Stimulated activated CD8-positive, alpha-beta memory T cell treated with anti-CD3 and anti-CD28 coated beads, Interleukin-7, amount 100 ng/mL, for 24 hours (primary cell): Measurements from ENCODE around the gene RNF157.
A peak's percentile ranks its signal among the peaks of the same experiment; 100 is the strongest.
"Not testable (repeated sequence)": the region's sequence is repeated elsewhere in the genome, so short reads cannot be mapped to it uniquely, and the experiment has no call there.

ENCODE experiments used
- DNase-seq: peaks from one replicate; pipeline ENCODE4 v3.0.0-alpha.2; 2020; ENCODE audit warnings: low read depth

The RNF157 gene

DNA sequence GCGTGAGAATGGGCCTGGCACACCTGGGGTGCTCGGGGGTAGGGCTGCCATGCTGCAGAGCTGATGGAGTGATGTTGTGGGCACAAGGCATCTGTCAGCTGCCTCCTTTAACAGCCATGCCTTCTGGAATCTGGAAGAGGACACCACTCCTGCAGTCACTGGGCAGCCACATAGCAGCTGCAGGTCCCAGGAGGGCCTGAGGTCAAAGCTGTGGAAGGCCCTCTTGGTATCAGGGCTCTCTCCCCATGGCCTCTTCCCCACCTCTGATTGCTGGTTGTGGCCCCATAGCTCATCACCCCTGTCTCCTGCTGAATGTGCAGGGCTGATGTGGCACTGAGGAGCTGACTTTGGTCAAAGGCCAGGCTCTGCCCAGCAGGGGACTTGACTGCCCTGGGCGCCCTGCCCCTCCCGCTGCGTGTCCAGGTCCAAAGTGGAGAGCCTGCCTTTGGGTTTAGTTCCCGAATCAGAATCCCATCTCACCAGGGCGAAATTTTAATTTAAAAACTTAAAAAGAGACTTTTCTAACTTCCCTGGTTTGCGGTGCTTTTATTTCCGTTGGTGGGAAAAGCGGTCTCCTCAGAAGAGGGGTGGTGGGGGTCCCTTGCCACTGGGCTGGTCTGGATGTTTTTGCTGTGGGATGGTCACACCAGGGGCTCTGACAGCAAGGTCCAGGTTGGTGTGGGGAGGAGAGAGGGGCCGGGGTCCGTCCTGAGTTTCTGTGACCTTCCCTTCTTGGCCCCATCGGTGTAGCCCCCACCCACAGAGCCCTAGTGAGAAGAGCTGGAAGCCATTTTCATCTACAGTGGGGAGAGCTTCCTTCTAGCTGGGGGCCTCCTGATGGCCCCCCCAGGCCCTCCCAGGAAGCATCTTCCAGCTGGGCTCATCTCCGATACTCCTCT is 30.7 kb upstream of the RNF157 start:
- no peak for DNase-seq

DNA sequence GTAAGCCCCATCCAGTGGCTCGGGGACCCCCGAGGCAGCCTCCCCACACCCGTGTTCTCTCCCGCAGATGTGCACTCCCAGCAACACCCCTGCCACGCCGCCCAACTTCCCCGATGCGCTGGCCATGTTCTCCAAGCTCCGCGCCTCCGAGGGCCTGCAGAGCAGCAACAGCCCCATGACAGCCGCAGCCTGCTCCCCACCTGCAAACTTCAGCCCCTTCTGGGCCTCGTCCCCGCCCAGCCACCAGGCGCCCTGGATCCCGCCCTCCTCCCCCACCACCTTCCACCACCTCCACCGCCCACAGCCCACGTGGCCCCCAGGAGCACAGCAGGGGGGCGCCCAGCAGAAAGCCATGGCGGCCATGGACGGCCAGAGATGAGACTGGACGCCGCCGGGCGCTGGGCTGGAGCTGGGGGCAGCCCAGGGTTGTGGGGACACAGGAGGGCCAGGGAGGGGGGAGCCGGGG is 29.9 kb upstream of the RNF157 start:
- no peak for DNase-seq

DNA sequence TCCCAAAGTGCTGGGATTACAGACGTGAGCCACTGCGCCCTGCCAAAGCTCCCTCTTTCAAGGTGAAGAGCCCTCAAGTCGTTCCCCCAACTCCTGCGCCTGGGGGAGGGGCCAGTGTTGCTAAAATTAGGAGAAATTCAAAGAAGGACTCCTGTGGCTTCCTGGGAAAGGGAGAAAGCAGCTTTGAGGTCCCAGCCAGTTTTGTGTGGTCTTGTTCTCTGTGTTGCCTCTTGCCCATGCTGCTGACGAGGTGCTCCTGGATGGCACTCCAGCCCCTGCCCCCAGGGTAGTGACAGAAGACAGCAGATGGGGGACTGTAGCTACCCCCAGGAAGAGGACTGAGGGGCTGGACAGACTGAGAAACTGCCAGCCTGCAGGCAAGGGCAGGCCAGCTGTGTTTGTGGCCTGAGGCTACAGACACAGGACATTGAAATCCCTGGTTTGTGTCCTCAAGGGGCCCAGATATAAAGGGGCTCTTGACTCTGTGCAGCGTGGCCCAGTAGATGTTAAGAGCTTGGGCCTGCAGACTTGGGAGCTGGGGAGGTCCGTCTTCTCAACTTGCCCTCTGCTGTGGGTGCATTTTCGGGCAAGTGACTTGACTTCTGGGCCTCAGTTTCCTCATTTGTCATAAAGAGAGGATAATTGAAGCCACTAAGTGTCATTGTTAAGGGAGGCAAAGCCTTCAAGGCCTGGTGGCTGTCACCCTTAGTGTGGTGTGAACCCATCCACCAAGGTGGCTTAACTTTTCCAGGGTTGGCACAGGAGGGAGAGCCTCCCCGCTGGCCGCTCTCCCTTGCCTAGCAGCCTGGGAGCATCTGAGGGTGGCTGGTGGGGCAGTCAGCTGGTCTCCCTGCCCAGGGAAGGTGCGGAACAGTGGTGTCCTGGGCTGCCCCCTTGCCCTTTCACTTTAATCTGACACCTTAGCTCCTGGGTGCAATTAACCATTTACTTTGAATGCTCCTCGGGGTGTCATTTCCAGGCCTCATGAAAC is 29.0 kb upstream of the RNF157 start:
- no peak for DNase-seq

DNA sequence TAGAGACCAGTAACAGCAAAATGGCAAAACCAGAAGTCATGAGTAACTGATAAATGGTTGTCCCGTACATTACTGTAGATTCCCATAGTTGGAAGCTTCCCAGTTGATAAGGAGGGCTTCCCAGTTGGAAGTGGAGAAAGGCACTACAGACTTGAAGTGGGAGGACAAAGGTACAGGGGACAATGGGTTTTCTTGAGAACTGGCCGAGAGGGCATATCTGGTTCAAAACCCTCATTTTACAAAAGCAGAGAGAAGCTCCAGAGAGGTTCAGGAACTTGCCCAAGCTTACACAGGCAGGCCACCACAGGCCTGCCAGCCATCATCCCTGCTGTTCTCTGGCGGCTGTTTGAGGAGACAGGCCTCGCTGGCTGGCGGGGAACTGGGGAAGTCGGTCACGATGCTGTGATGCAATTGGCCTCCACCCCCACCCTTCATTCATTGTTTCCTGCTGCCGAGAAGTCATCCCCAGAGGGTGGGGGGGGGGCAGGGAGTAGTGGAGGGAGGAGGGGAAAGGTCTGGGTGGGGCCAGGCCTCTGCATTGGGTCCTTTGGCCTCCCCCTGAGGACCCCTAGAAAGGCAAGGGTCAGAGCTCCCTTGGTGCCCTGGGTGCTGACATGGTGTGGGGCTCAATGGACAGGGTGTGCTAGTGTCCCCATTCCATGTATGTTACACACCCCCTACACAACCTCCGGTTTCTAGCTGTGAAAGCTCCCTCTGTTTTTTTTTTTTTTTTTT is 27.9 kb upstream of the RNF157 start:
- no peak for DNase-seq

DNA sequence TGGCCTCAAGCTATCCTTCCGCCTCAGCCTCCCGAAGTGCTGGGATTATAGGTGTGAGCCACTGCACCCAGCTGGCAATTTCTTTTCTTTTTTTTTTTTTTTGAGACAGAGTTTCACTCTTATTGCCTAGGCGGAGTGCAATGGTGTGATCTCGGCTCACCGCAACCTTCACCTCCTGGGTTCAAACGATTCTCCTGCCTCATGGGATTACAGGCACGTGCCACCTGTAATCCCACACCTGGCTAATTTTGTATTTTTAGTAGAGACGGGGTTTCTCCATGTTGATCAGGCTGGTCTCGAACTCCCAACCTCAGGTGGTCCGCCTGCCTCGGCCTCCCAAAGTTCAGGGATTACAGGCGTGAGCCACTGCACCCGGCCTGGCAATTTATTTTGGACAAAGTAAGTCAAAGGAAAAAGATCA is 27.3 kb upstream of the RNF157 start:
- not testable (repeated sequence) for DNase-seq

DNA sequence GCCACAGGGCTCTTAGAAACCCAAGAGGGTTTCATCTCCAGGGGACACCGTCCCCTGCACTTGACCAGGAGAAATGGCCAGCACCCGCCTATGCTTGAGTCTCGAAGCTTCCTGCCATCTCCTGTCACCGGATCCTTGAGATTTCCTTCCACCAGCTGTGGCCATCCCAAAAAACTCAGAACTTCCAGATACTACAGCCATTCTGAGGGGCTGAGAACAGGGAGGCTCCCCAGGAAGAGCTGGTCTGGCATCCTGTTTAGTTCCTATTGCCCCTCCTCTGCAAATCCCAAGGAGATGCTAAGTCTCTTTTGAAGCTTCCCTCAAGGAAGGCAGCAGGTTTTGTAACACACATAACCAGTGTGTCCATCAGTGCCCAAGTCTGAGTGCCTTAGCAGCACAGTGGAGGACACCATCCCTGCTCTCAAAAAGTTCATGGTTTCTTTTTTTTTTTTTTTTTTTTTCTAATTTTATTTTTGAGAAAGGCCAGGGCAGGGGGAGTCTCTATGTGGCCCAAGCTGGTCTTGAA is 26.8 kb upstream of the RNF157 start:
- DNase-seq, result no peak

DNA sequence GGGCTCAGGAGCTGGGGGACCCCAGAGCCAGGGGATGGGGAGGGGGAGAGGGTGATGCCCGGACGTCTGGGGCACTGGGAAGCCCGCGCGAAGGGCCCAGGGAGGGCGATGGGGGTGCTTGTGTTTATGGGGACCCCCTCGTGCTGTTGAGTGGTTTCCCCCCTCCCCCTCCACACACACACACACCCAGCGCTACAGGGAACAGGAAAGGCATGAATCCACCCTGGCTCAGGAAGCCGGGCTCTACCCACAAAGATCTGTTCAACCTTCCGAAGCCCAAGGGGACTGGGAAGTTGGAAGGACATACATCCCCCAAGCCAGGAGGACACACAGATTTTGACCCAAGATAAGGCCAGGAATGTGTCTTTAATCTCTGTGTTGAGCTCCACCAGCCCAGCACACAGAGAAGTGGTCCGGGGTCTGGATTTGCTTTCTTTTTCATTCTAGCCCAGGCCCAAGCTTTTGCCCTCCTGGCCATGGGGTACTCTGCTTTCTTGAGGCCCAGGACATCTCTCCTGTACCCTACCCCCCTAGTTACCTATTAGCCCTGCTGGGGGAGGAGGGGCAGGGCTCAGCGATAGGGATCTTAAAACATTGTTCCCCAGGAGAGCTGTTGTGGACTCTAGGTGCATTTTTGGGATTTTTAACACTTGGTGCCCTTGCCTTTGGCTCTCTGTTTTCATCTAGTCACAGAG is 26.1 kb upstream of the RNF157 start:
- no peak for DNase-seq

DNA sequence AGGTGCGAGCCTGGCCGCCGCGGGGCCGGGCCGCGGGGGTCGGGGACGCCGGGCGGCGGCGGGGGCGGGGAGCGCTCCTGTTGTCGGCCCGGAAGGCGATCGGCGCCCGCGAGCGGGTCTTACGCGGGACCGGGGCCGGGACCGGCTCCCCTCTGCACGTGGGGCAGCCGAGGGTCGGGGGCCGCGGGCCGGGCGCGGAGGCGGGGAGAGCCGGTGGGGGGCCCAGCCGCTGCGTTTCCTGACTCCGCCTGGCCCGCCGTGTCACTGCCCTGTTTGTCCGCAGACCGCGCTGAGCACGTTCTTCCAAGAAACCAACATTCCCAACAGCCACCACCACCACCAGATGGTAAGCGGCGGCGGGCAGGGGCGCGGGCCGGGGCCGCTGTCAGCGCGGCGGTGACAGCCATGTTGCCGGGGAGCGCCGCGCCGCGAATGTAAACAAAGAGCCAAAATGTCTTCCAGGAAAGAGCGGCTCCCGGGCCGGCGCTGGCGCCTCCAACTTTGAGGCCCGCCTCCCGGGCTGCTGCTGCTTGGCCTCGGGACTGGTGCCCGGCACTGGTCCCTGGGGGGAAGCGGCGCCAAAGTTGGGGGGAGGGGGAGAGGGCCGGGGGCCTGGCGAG is 25.4 kb upstream of the RNF157 start:
- DNase-seq, result no peak

DNA sequence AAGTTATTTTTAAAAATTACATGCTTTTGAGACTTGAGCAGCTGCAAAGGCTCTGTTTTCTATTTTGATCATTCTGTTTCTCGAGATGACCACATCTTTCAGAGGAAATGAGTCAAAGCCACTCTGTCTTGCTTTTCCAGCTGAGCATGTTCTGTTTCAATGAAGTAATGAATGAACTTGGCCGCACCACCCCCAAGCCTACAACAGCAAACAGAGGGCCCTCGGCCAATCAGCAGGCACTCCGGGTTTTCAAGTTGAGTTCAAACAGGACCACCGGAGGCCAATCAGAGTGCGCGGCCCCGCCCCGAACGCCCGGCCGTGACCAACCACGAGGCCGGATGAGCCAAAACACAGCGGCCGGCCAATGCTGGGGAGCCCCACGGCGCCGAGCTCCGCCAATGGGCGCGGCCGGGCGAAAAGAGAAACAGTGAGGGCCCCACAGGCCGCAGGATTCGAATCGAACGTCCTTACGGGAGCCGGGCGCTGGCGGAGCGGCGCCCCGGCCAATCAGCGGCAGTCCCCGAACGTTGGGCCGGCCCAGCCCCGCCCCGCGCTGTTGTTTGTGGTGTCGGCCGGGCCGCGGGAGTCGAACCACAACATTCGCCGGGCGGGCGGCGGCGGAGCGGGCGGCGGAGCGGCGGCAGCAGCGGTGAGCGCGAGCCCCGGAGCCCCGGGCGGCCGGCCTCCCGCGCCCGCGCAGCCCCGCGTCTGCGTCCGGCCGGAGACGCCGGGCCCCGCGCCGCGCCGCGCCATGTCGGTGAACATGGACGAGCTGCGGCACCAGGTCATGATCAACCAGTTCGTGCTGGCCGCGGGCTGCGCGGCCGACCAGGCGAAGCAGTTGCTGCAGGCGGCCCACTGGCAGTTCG is 24.7 kb upstream of the RNF157 start, which contains the start of gene UBALD2:
TSS of gene UBALD2 (plus strand) at position 594 of the 869 bp plus-strand sequence. CDS start at position 752, 158 bp downstream.
- peak; percentile 96 for DNase-seq

DNA sequence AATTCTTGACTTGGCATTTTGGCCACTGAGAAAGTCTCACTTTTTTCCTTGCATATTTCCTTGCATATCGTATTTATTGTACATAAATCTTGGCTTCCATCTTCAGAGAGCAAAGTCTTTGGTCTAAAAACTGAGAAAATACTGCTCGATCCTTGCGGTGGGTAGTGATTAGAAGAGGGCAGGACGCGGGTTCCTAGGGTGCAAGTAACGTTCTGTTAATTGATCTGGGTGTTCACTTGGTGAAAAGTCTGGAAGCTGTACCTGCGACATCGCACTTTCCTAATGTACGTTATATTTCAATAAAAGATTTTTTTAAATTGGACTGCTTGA is 24.1 kb upstream of the RNF157 start:
- no peak for DNase-seq

DNA sequence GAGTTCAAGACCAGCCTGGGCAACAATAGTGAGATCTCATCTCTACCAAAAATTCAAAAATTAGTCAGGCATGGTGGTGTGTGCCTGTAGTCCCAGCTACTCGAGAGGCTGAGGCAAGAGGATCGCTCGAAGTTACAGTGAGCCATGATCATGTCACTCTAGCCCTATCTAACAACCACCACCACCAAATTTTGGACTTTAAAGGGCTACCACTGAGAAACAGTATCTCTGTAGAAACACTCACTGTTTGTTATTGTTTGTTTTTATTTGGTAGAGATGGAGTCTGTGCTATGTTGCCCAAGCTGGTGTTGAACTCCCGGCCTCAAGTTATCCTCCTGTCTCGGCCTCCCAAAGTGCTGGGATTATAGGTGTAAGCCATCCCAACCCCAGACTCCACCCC is 23.6 kb upstream of the RNF157 start:
- DNase-seq, result no peak

DNA sequence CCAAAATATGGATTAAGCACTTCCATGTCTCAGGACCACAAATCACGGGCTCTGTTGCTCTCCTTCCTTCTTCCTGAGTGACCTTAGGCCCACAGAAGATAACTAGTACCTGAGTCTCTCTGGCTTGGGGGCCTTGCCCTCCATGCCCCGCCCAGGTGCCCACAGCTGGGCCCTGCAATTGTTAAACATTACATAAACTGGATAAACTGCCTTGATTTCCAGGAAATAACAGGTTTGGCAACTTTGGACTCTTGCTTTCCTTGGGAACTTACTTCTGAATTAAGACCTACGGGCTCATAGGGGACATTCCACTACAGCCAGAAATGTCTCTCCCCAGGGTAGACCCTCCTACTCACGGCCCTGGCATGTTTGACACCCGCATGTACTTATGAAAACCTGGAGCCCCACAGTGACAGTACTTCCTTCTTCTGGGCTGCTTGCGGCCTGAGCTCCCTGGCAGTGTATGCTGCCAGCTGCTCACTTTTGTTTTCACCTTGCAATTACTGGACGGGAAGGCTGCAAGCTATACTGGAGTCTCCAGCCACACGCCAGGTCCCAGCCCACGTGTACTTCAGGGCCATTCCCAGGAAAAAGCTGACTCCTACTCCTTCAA is 22.5 kb upstream of the RNF157 start:
- DNase-seq, result no peak

DNA sequence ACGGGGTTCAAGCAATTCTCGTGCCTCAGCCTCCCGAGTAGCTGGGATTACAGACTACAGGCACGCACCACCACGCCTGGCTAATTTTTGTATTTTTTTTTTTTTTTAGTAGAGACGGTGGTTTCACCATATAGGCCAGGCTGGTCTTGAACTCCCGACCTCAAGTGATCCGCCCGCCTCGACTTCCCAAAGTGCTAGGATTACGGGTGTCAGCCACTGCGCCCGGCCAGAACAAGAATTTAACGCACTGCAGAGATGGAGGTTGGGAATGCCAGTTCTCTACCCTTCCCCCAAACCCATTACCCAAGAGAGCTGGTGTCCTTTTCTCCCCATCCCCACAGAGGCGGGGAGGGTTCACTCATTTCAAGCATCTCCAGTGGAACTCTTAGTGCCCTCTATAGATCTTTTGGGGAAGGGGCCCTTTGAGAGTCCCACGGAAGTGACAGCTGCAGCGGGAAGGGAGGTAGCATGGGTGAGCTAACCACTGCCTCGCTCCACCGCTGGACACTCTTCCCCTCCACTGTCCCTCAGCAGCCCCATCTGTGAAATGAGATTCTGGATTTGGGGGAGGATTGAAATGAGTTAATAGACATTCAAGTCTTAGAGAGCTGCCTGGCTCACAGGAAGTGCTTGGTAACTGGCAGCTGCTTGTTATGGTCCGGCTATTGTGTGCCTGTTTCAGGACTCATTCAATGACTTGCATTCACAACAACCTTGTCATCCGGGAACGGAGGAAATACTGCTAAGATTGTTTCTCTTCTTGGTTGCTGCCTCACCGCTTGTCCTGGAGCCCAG is 21.3 kb upstream of the RNF157 start:
- DNase-seq, result no peak

DNA sequence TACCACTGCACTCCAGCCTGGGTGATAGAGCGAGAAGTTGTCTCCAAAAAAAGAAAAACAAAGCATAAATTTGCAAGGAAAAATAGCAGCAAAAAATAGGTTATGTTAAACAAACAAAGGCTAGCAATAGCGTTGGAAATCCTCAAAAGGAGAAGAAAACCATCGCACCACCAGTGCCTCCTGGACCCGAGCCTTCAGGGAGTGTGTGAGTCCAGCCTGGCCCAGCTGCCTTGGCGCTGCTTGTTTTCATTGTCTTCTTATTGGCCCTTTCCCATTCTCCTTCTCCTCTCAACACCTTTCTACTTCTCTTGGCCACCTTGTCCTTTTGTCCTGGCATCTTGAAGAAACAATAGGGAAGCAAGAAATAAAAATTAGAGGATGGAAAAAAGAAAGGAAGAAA is 20.4 kb upstream of the RNF157 start:
- no peak for DNase-seq

DNA sequence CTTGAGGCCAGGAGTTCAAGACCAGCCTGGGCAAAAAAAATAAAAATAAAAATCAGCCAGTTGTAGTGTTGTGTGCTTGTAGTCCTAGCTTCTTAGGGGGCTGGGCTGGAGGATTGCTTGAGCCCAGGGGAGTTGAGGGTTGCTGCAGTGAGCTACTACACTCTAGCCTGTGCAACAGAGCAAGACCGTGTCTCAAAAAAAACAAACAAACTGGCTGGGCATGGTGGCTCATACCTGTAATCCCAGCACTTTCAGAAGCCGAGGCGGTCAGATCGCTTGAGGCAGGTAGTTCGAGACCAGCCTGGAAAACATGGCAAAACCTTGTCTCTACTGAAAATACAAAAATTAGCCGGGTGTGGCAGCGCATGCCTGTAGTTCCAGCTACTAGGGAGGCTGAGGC is 19.9 kb upstream of the RNF157 start:
- no peak for DNase-seq

DNA sequence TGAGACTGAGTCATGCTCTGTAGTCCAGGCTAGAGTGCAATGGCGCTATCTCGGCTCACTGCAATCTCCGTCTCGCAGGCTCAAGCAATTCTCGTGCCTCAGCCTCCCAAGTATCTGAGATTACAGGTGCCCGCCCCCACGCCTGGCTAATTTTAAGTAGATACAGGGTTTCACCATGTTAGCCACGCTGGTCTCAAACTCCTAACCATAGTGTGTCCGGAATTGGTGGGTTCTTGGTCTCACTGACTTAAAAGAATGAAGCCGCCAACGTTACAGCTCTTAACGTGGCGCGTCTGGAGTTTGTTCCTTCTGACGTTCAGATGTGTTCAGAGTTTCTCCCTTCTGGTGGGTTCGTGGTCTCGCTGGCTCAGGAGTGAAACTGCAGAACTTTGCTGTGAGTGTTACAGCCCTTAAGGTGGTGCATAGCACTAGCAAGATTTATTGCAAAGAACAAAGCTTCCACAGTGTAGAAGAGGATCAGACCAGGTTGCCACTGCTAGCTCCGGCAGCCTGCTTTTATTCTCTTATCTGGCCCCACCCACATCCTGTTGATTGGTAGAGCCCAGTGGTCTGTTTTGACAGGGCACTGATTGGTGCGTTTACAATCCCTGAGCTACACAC is 16.2 kb upstream of the RNF157 start:
- not testable (repeated sequence) for DNase-seq

DNA sequence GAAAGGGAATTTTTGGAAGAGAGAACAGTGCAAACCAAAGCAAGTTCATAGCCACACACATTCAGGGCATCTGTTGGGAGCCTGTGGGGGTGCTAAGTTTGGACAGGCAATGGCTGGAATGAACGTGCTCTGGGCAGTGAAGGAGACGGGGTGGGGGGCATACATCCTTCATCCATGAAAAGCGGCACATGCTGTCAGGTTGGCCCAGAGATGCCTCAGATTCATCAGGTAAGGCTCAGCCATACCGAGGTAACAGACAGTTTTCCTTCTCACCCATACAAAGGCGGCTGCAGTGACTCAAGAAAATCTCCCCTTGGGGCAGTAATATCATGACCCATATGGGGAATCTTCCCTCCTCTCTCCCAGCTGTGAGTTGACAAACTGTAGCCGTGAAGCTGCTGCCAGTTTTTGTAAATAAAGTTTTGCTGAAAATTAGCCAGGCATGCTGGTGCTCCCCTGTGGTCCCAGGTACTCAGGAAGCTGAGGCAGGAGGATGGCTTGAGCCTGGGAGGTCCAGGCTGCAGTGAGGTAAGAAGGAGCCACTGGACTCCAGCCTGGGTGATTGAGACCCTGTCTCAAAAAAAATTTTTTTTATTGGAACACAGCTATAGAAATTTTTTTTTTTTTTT is 15.6 kb upstream of the RNF157 start:
- DNase-seq, result no peak
